GM12878 (cell line): Measurements from ENCODE around the gene IL6R. TPM values are rescaled to one million over a fixed set of nuclear protein-coding genes. Genes with fewer than 3 reads are reported as not detected.

ENCODE experiments used
- CBFB ChIP-seq: IDR thresholded peaks from 2 replicates; pipeline ENCODE4 v1.6.1; 2016; ENCODE audit warnings: antibody characterized with exemption, low read depth
- CHD4 ChIP-seq: fragments of 200-600 bp; sonication (generic); IDR thresholded peaks from 2 replicates; pipeline ENCODE4 v1.6.1; 2016; ENCODE audit warnings: mild to moderate bottlenecking
- NFIC ChIP-seq: IDR thresholded peaks from 2 replicates; pipeline ENCODE4 v1.6.1; 2012; ENCODE audit warnings: low read depth, mild to moderate bottlenecking, inconsistent platforms, low read length, moderate library complexity
- NFXL1 ChIP-seq: fragments of 450-650 bp; IDR thresholded peaks from 2 replicates; pipeline ENCODE4 v1.6.1; 2017; ENCODE audit warnings: antibody characterized with exemption, mild to moderate bottlenecking, borderline replicate concordance
- PAX5 ChIP-seq: IDR thresholded peaks from 2 replicates; pipeline ENCODE4 v1.6.1; 2011; ENCODE audit warnings: low read depth, low read length, borderline replicate concordance
- PAX8 ChIP-seq: fragments of 450-650 bp; IDR thresholded peaks from 2 replicates; pipeline ENCODE4 v1.6.1; 2017; ENCODE audit warnings: mild to moderate bottlenecking, moderate library complexity
- POLR2AphosphoS5 ChIP-seq: IDR thresholded peaks from 2 replicates; pipeline ENCODE4 v1.6.1; 2011; ENCODE audit warnings: mild to moderate bottlenecking, low read length, inconsistent platforms
- RAD21 ChIP-seq: IDR thresholded peaks from 2 replicates; pipeline ENCODE4 v1.6.1; 2011; ENCODE audit warnings: mild to moderate bottlenecking, low read depth, low read length, moderate library complexity; ENCODE audit not compliant: insufficient read depth
- RCOR1 ChIP-seq: conservative IDR thresholded peaks from 2 replicates; pipeline ENCODE4 v1.6.1; 2012; ENCODE audit warnings: low read depth, low read length, improper control_type of control experiment
- SP1 ChIP-seq: IDR thresholded peaks from one replicate; pipeline ENCODE4 v1.6.1; 2011; ENCODE audit warnings: low read depth, low read length
- TCF3 ChIP-seq: IDR thresholded peaks from 2 replicates; pipeline ENCODE4 v1.6.1; 2012; ENCODE audit warnings: low read depth, mild to moderate bottlenecking, low read length, borderline replicate concordance; ENCODE audit not compliant: insufficient read depth
- TCF7 ChIP-seq: IDR thresholded peaks from 2 replicates; pipeline ENCODE4 v1.6.1; 2014; ENCODE audit warnings: antibody characterized with exemption, borderline replicate concordance
- ZNF24 ChIP-seq: fragments of 450-650 bp; IDR thresholded peaks from 2 replicates; pipeline ENCODE4 v1.6.1; 2017; ENCODE audit warnings: antibody characterized with exemption, mild to moderate bottlenecking
- ZNF384 ChIP-seq: IDR thresholded peaks from 2 replicates; pipeline ENCODE4 v1.6.1; 2012; ENCODE audit warnings: low read depth, mild to moderate bottlenecking, low read length, improper control_type of control experiment, borderline replicate concordance
- polyA plus RNA-seq, 11 experiments: library from polyadenylated mRNA; depleted of rRNA in 4 of 11; unstranded in 6 of 11; stranded (reverse) in 5 of 11; fragments of >200 nt; fragmentation: Nextera tagmentation in 4 of 11; fragmentation: Illumina TruSeq in 1 of 11; extraction: Ambion mirVana in 4 of 11; extraction: Trizol in 1 of 11; gene quantifications; 1 replicate in 1 of 11; 2 replicates in 10 of 11; pipeline versions ENCODE4 v1.2.1 to v1.2.3, GENCODE V29; 2011 to 2016; ENCODE audit warnings: inconsistent platforms in 2 of 11, missing spikeins in 2 of 11, low read depth in 1 of 11
- total RNA-seq, 4 experiments: library from RNA; depleted of rRNA in 3 of 4; stranded (reverse); fragments of >200 nt in 3 of 4; fragmentation: Illumina TruSeq in 1 of 4; extraction: Trizol in 1 of 4; gene quantifications; 2 replicates each; pipeline versions ENCODE4 v1.2.1 to v1.2.3, GENCODE V29; 2013 to 2021
- TF ChIP-seq, protein P1 (sequence below): IDR thresholded peaks from 2 replicates; pipeline ENCODE4 v1.6.1; 2012; ENCODE audit warnings: low read depth, low read length, improper control_type of control experiment

IL6R gene
- total and polyA plus RNA-seq, 10 of the 15 experiments (the other 5 are each of a cell fraction or from before 2014, with no cell fraction given): 1.9 to 43.4 (median 17.5) TPM

DNA sequence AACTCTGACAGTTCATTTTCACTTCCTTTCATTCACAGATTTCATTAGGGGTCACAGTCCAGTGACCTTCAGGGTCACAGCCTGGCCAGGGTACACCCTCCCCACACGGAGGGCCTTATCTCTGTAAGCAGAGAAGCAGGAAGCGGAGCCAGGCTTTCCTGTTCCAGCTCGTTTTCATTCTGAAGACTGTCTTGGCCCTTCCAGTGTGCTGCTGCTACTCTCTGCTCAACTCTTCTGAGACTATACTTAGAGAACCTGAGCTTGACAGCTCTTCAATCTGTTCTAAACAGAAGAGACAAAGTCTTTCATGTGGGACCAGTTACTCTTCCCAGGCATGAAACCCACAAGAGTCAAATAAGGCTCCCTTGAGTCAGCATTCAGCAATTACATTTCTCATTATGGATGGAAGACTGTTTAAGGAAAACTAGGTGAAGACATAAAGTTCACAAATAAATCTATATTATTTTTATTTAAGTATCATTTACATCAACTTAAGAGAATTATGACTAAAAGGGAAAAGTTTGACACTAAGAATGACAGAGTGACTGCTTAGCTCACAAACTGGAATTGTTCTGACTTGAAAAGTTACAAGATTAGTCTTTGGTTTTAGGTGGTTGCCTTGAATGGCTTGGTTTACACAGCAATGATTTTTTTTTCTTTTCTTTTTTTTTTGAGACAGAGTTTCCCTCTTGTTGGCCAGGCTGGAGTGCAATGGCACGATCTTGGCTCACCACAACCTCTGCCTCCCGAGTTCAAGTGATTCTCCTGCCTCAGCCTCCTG, 92.1 kb downstream of the IL6R start (continued):
- TF ChIP-seq, protein P1, sequence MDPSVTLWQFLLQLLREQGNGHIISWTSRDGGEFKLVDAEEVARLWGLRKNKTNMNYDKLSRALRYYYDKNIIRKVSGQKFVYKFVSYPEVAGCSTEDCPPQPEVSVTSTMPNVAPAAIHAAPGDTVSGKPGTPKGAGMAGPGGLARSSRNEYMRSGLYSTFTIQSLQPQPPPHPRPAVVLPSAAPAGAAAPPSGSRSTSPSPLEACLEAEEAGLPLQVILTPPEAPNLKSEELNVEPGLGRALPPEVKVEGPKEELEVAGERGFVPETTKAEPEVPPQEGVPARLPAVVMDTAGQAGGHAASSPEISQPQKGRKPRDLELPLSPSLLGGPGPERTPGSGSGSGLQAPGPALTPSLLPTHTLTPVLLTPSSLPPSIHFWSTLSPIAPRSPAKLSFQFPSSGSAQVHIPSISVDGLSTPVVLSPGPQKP: no peak
- TF ChIP-seq ZNF24 (no peak), RAD21 (no peak), TCF3 (no peak), RCOR1 (no peak), PAX5 (peak; percentile 88; the same call in 1 of the 2 replicates), POLR2AphosphoS5 (no peak), NFIC (peak; percentile 60; the same call in 1 of the 2 replicates), CHD4 (no peak), PAX8 (peak; percentile 61; the same call in 1 of the 2 replicates), ZNF384 (peak; percentile 16; the same call in 1 of the 2 replicates), NFXL1 (no peak), TCF7 (no peak), SP1 (no peak), CBFB (0 out of 2 replicates have a peak, but pooled peaks have one; percentile 16)
